ENCODE results near the gene BCAS3.

DNA sequence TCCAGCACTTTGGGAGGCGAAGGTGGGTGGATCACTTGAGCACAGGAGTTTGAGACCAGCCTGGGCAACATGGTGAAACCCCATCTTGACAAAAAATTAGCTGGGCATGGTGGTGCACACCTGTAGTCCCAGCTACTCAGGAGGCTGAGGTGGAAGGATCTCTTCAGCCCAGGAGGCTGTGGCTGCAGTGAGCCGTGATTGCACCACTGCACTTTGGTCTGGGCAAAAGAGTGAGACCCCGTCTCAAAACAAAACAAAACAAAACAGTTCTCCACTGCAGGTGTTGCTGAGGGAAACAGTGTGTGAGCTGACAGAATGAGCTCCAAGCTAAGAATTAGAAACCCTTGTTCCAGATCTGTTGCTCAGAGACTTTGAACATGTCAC is 686.8 kb downstream of the BCAS3 start:
- TF ChIP-seq POLR2A (IDR thresholded peaks at IDR 0.05) (no peak), CTCF (IDR thresholded peaks at IDR 0.05) (no peak), POLR2AphosphoS5 (IDR thresholded peaks at IDR 0.05) (no peak)
